ENCODE data around the gene GAP43. TPM values are rescaled to one million over a fixed set of nuclear protein-coding genes. Genes with fewer than 3 reads are reported as not detected.

GAP43 gene
- total and polyA plus RNA-seq, 2 of the 13 experiments (the other 11 are each of a cell fraction or from before 2014, with no cell fraction given) = not detected

DNA sequence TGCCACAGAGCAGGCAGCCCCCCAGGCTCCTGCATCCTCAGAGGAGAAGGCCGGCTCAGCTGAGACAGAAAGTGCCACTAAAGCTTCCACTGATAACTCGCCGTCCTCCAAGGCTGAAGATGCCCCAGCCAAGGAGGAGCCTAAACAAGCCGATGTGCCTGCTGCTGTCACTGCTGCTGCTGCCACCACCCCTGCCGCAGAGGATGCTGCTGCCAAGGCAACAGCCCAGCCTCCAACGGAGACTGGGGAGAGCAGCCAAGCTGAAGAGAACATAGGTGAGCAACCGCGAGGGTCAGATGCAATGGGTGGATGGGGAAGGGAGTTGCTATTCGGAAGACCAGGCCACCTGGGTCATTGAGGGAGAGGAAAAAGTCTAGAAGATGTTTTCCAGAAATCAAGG is 53.0 kb downstream of the GAP43 start:
- Histone ChIP-seq H3K9ac (ENCODE audit: insufficient read depth, low read depth, low read length) (no peak overlapping the region), H3K4me3 (replicated peaks in 1 of 3; ENCODE audit: insufficient read depth in 1 of 3, low read depth in 2 of 3, low read length in 3 of 3) (no peak overlapping the region), H4K20me1 (ENCODE audit: insufficient read depth, low read length) (no peaks in the 10 kb centered on the region), H3K9me3 (ENCODE audit: low read length) (no peaks in the 10 kb centered on the region), H3K79me2 (ENCODE audit: insufficient read depth, low read length) (no peaks in the 10 kb centered on the region), H3K4me2 (ENCODE audit: low read depth, low read length) (no peak overlapping the region), H3K27ac (ENCODE audit: extremely low read length, insufficient read depth, low read length) (no peak overlapping the region), H3K4me1 (ENCODE audit: insufficient read depth, low read length) (peaks cover 9% of the 10 kb centered on the region), H3K36me3 (replicated peaks in 1 of 2; ENCODE audit: control insufficient read depth in 1 of 2, insufficient read depth in 2 of 2, low read length in 2 of 2) (no peaks in the 10 kb centered on the region), H2AFZ (ENCODE audit: low read length) (no peak overlapping the region), H3K27me3 (ENCODE audit: control insufficient read depth in 1 of 2, insufficient read depth in 2 of 2, low read length in 2 of 2) (no peaks in the 10 kb centered on the region)
- WGBS (ENCODE audit: low lambda C conversion rate) = 81% methylated on average over 9 of the region's 9 CpGs
- intact Hi-C loops (cut with micrococcal nuclease; ENCODE audit: unreplicated experiment) = no loop called here
- no peak for ATAC-seq
- FAIRE-seq = no peak
- DNase-seq (ENCODE audit: low spot score) = no peak
- no TSS peak for BruUV-seq (replicated peaks)
- ChIA-PET POLR2A (no interaction called here), CTCF (ENCODE audit: low intra/inter-chr PET ratio, low total read pairs) (no interaction called here)
- in situ Hi-C loops (cut with HindIII; ENCODE audit: extremely low pct_ligation_motif_present, low pct_unique_long_range_greater_than_20kb) = loop anchor here (25.0 kb wide), 1 partner anchor 589 kb away; no protein-coding TSS in a partner anchor
- TF ChIP-seq ZNF563 (CRISPR knock-in tag; IDR thresholded peaks at IDR 0.05) (no peak), HOXD1 (CRISPR knock-in tag; IDR thresholded peaks at IDR 0.05) (no peak), SRSF9 (IDR thresholded peaks at IDR 0.05; ENCODE audit: borderline replicate concordance, insufficient read depth, low read depth, low read length, poor library complexity, severe bottlenecking) (no peak), NCOR1 (IDR thresholded peaks at IDR 0.05; ENCODE audit: borderline replicate concordance, low read length) (no peak), ZBTB21 (CRISPR knock-in tag; IDR thresholded peaks at IDR 0.05) (no peak), TSC22D2 (CRISPR knock-in tag; IDR thresholded peaks at IDR 0.05; ENCODE audit: borderline replicate concordance) (no peak), ZBTB7A (CRISPR knock-in tag; IDR thresholded peaks at IDR 0.05) (no peak), ZFP90 (CRISPR knock-in tag; IDR thresholded peaks at IDR 0.05; ENCODE audit: borderline replicate concordance) (no peak), ZNF546 (CRISPR knock-in tag; conservative IDR thresholded peaks at IDR 0.05) (no peak)
- TF ChIP-seq, protein P1, sequence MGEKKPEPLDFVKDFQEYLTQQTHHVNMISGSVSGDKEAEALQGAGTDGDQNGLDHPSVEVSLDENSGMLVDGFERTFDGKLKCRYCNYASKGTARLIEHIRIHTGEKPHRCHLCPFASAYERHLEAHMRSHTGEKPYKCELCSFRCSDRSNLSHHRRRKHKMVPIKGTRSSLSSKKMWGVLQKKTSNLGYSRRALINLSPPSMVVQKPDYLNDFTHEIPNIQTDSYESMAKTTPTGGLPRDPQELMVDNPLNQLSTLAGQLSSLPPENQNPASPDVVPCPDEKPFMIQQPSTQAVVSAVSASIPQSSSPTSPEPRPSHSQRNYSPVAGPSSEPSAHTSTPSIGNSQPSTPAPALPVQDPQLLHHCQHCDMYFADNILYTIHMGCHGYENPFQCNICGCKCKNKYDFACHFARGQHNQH (CRISPR knock-in tag; IDR thresholded peaks at IDR 0.05) = no peak
